Smooth muscle cell (in vitro differentiated cells): ENCODE data around the gene ARPC1B. TPM values are rescaled to one million over a fixed set of nuclear protein-coding genes. Genes with fewer than 3 reads are reported as not detected.

Experiments
- DNase-seq: peaks from one replicate; lab custom pipeline; 2025; ENCODE audit not compliant: unreplicated experiment; lab: John Stamatoyannopoulos, UW
- H2AFZ ChIP-seq: fragments of 200-600 bp; sonication (generic); 2 replicates; pipeline ENCODE4 v1.6.0; 2016; ENCODE audit warnings: antibody characterized with exemption, low read depth, mild to moderate bottlenecking
- H3F3A ChIP-seq: fragments of 200-600 bp; sonication (generic); 2 replicates; pipeline ENCODE4 v1.6.0; 2017; ENCODE audit warnings: antibody characterized with exemption, low read depth
- H3K27ac ChIP-seq: fragments of 200-600 bp; sonication (generic); 2 replicates; pipeline ENCODE4 v1.5.1; 2016; ENCODE audit warnings: low read depth, mild to moderate bottlenecking
- H3K27me3 ChIP-seq: fragments of 200-600 bp; sonication (generic); 2 replicates; pipeline ENCODE4 v1.6.1; 2016; ENCODE audit warnings: low read depth, mild to moderate bottlenecking
- H3K36me3 ChIP-seq: fragments of 200-600 bp; sonication (generic); 2 replicates; pipeline ENCODE4 v1.5.1; 2016; ENCODE audit warnings: low read depth
- H3K4me1 ChIP-seq: fragments of 200-600 bp; sonication (generic); 2 replicates; pipeline ENCODE4 v1.5.1; 2016; ENCODE audit warnings: low read depth
- H3K4me2 ChIP-seq: fragments of 200-600 bp; sonication (generic); 2 replicates; pipeline ENCODE4 v1.6.0; 2016; ENCODE audit warnings: mild to moderate bottlenecking
- H3K4me3 ChIP-seq: fragments of 200-600 bp; sonication (generic); 2 replicates; pipeline ENCODE4 v1.5.1; 2016; ENCODE audit warnings: mild to moderate bottlenecking
- H3K79me2 ChIP-seq: fragments of 200-600 bp; sonication (generic); 2 replicates; pipeline ENCODE4 v1.6.0; 2016; ENCODE audit warnings: low read depth, mild to moderate bottlenecking
- H3K9ac ChIP-seq: fragments of 200-600 bp; sonication (generic); 2 replicates; pipeline ENCODE4 v1.6.0; 2016; ENCODE audit warnings: low read depth
- H3K9me3 ChIP-seq: fragments of 200-600 bp; sonication (generic); replicated peaks from 2 replicates; pipeline ENCODE4 v1.5.1; 2016; ENCODE audit warnings: low read depth
- H4K20me1 ChIP-seq: fragments of 200-600 bp; sonication (generic); 2 replicates; pipeline ENCODE4 v1.6.0; 2016; ENCODE audit warnings: low read depth
- CTCF ChIP-seq: fragments of 200-600 bp; sonication (generic); IDR thresholded peaks from 2 replicates; pipeline ENCODE4 v1.5.1; 2017; ENCODE audit warnings: borderline replicate concordance, mild to moderate bottlenecking, antibody characterized with exemption; ENCODE audit not compliant: insufficient read depth, poor library complexity, severe bottlenecking
- WGBS: methylation state at CpG from one replicate; pipeline ENCODE4 v1.1.7; 2016; ENCODE audit warnings: low lambda C conversion rate; 5-methylcytosine and 5-hydroxymethylcytosine counted together
- polyA plus RNA-seq: library from polyadenylated mRNA; unstranded; fragments of >200 nt; fragmentation: Nextera tagmentation; extraction: Ambion mirVana; gene quantifications from 2 replicates; pipeline ENCODE4 v1.2.1, GENCODE V29; 2016
- total RNA-seq: library from RNA; depleted of rRNA; stranded (reverse); fragments of >200 nt; gene quantifications from 2 replicates; pipeline ENCODE4 v1.2.3, GENCODE V29; 2014

ARPC1B gene
- total and polyA plus RNA-seq, 2 experiments from 2014 or later: 105 to 225 TPM

GRCh38 chr7:99404235-99404976, 29.9 kb downstream of the ARPC1B start:
- H3K36me3 ChIP-seq: no peaks in the 10 kb centered on the region
- peaks cover 43% of the 10 kb centered on the region for H3K79me2 ChIP-seq
- no peak for DNase-seq
- H4K20me1 ChIP-seq: peaks cover 70% of the 10 kb centered on the region
- no peak overlapping the region for H3K9ac ChIP-seq
- no peak overlapping the region for H3K4me3 ChIP-seq
- H3K27ac ChIP-seq: no peak overlapping the region
- H3K27me3 ChIP-seq: no peaks in the 10 kb centered on the region
- H2AFZ ChIP-seq: no peak overlapping the region
- no peaks in the 10 kb centered on the region for H3F3A ChIP-seq
- 93% methylated on average over 17 of the region's 18 CpGs for WGBS
- TF ChIP-seq CTCF: no peak
- H3K4me1 ChIP-seq: peaks cover 12% of the 10 kb centered on the region
- H3K4me2 ChIP-seq: no peak overlapping the region
- H3K9me3 ChIP-seq: no peaks in the 10 kb centered on the region

- H4K20me1 ChIP-seq: peaks cover 75% of the 10 kb centered on the region
Observed at GRCh38 chr7:99404977-99405320, 30.4 kb downstream of the ARPC1B start.

GRCh38 chr7:99406557-99406956, 32.0 kb downstream of the ARPC1B start:
- H3K4me2 ChIP-seq: peak overlapping the region; percentile 96
- TF ChIP-seq CTCF: no peak
- no peak overlapping the region for H3K9ac ChIP-seq

More at GRCh38 chr7:99404977-99405320, 30.4 kb downstream of the ARPC1B start:
- H3K27me3 ChIP-seq: no peaks in the 10 kb centered on the region
- H3K9ac ChIP-seq: no peak overlapping the region
- H3K36me3 ChIP-seq: no peaks in the 10 kb centered on the region
- H3K4me2 ChIP-seq: no peak overlapping the region
- peaks cover 49% of the 10 kb centered on the region for H3K79me2 ChIP-seq
- DNase-seq: no peak
- no peaks in the 10 kb centered on the region for H3K9me3 ChIP-seq
- no peak overlapping the region for H3K4me3 ChIP-seq
- 98% methylated on average over 10 of the region's 10 CpGs for WGBS
- H3K4me1 ChIP-seq: peaks cover 14% of the 10 kb centered on the region
- TF ChIP-seq CTCF: no peak
- H3K27ac ChIP-seq: no peak overlapping the region
- no peak overlapping the region for H2AFZ ChIP-seq
- no peaks in the 10 kb centered on the region for H3F3A ChIP-seq

More at GRCh38 chr7:99406557-99406956, 32.0 kb downstream of the ARPC1B start:
- Histone ChIP-seq H3K9me3 (no peaks in the 10 kb centered on the region), H3F3A (no peaks in the 10 kb centered on the region), H3K4me1 (peaks cover 17% of the 10 kb centered on the region), H3K36me3 (peaks cover 2% of the 10 kb centered on the region), H3K4me3 (peak overlapping the region; percentile 92), H3K27ac (peak overlapping the region; percentile 98), H3K27me3 (no peaks in the 10 kb centered on the region), H4K20me1 (peaks cover 72% of the 10 kb centered on the region), H2AFZ (no peak overlapping the region), H3K79me2 (peaks cover 65% of the 10 kb centered on the region)
- 73% methylated on average over 1 of the region's 1 CpG for WGBS
- DNase-seq: no peak
